Stomach (tissue), 19 donors: ENCODE measurements around the gene FRAT2. TPM values are rescaled to one million over a fixed set of nuclear protein-coding genes. Genes with fewer than 3 reads are reported as not detected.

Source experiments
- DNase-seq, 2 donors: peaks; one replicate each; pipeline versions ENCODE4 v3.0.0 to v3.0.0-alpha.2; 2013 to 2019
- H3K27ac ChIP-seq, 5 donors: fragments of 200-600 bp in 4 of 5; sonication (generic) in 4 of 5; one replicate each; pipeline ENCODE4 v1.5.1; 2013 to 2019; ENCODE audit warnings: mild to moderate bottlenecking in 1 of 5, moderate library complexity in 1 of 5
- H3K27me3 ChIP-seq, 3 donors: fragments of 200-600 bp; sonication (generic); one replicate each; pipeline ENCODE4 v1.5.1; 2017 to 2019; ENCODE audit warnings: mixed run types in 1 of 3
- H3K36me3 ChIP-seq, 4 donors: fragments of 200-600 bp; sonication (generic); 1 replicate in 3 of 4; 2 replicates in 1 of 4; pipeline ENCODE4 v1.5.1; 2016 to 2019
- H3K4me1 ChIP-seq, 4 donors: fragments of 200-600 bp; sonication (generic); one replicate each; pipeline ENCODE4 v1.5.1; 2016 to 2019
- H3K4me3 ChIP-seq, 4 donors: fragments of 200-600 bp; sonication (generic) in 3 of 4; one replicate each; pipeline ENCODE4 v1.5.1; 2016 to 2019; ENCODE audit warnings: mild to moderate bottlenecking in 1 of 4
- H3K9me3 ChIP-seq, 4 donors: fragments of 200-600 bp; sonication (generic); one replicate each; pipeline ENCODE4 v1.5.1; 2016 to 2019
- CTCF ChIP-seq, 7 experiments: fragments of 450-650 bp in 4 of 7; fragments of 200-600 bp in 3 of 7; sonication (generic) in 3 of 7; IDR thresholded peaks; one replicate each; pipeline ENCODE4 v1.5.1; 2016 to 2019; ENCODE audit warnings: antibody characterized with exemption in 7 of 7, control low read depth in 2 of 7, mild to moderate bottlenecking in 1 of 7
- EP300 ChIP-seq: sonication (generic); formaldehyde crosslinking; IDR thresholded peaks from one replicate; pipeline ENCODE4 v1.6.1; 2017; ENCODE audit warnings: antibody characterized with exemption
- POLR2A ChIP-seq, 4 donors: fragments of 450-650 bp; IDR thresholded peaks; one replicate each; pipeline ENCODE4 v1.6.1; 2016; ENCODE audit warnings: antibody characterized with exemption in 4 of 4, control low read depth in 2 of 4, mild to moderate bottlenecking in 1 of 4, moderate library complexity in 1 of 4
- POLR2AphosphoS5 ChIP-seq, 3 donors: sonication (generic); formaldehyde crosslinking; IDR thresholded peaks; one replicate each; pipeline ENCODE4 v1.6.1; 2016; ENCODE audit warnings: antibody characterized with exemption in 3 of 3
- WGBS, 5 donors: extraction: QIAGEN DNeasy Blood & Tissue Kit in 3 of 5; methylation state at CpG; one replicate each; pipeline versions ENCODE4 v1.1.5 to v1.1.7; 2013 to 2018; 5-methylcytosine and 5-hydroxymethylcytosine counted together
- intact Hi-C: fragments of 100-400 bp; cut with DNase I; formaldehyde crosslinking; loops from one replicate; pipeline ENCODE4 v1.15.1; 2023; ENCODE audit warnings: low total_unique reads
- long read RNA-seq, 10 donors: transcript quantifications; one replicate each; lab custom pipeline, GENCODE V29; 2026
- polyA plus RNA-seq, 3 donors: library from polyadenylated mRNA; stranded (reverse); fragments of 200-250 nt; gene quantifications; one replicate each; pipeline ENCODE4 v1.2.3, GENCODE V29; 2013
- total RNA-seq, 5 donors: library from RNA; depleted of rRNA; stranded (reverse); fragments of >200 nt; gene quantifications; one replicate each; pipeline versions ENCODE4 v1.1.0 to v1.2.3, GENCODE V29; 2014 to 2016
- donor health status: healthy with polysubstance abuse.
- donor health status: Bipolar disorder and iron deficiency.
- donor health status: healthy.

The FRAT2 gene
- total RNA-seq (100 to 1,000 TPM in 1 of 5 donors, 10 to 100 TPM in 3, 1 to 10 TPM in 1; 6.4 to 213 (median 21.3) TPM), polyA plus RNA-seq (10 to 100 TPM in 2 of 3 donors, 1 to 10 TPM in 1; 8.8 to 18.3 (median 10.4) TPM)
- long read RNA-seq, donor 1, transcript FRAT2-201 (1 exons, 2,213 nt) = major isoform, 24 of 24 reads
- long read RNA-seq, donor 1, partial matches to known transcripts = 0 of 24 reads
- long read RNA-seq, donor 1, other reads (novel, unspliced or antisense) = 0 of 24 reads
- long read RNA-seq, donor 2, transcript FRAT2-201 (1 exons, 2,213 nt) = major isoform, 31 of 31 reads
- long read RNA-seq, donor 2, partial matches to known transcripts = 0 of 31 reads
- long read RNA-seq, donor 2, other reads (novel, unspliced or antisense) = 0 of 31 reads
- long read RNA-seq, donor 3, transcript FRAT2-201 (1 exons, 2,213 nt) = major isoform, 11 of 11 reads
- long read RNA-seq, donor 3, partial matches to known transcripts = 0 of 11 reads
- long read RNA-seq, donor 3, other reads (novel, unspliced or antisense) = 0 of 11 reads
- long read RNA-seq, donor 4, partial matches to known transcripts = 0 of 2 reads
- long read RNA-seq, donor 4, other reads (novel, unspliced or antisense) = 0 of 2 reads
- long read RNA-seq, donor 5, transcript FRAT2-201 (1 exons, 2,213 nt) = major isoform, 14 of 14 reads
- long read RNA-seq, donor 5, partial matches to known transcripts = 0 of 14 reads
- long read RNA-seq, donor 5, other reads (novel, unspliced or antisense) = 0 of 14 reads
- long read RNA-seq, donor 6, transcript FRAT2-201 (1 exons, 2,213 nt) = major isoform, 73 of 73 reads
- long read RNA-seq, donor 6, partial matches to known transcripts = 0 of 73 reads
- long read RNA-seq, donor 6, other reads (novel, unspliced or antisense) = 0 of 73 reads
- long read RNA-seq, donor 7, transcript FRAT2-201 (1 exons, 2,213 nt) = major isoform, 20 of 20 reads
- long read RNA-seq, donor 7, partial matches to known transcripts = 0 of 20 reads
- long read RNA-seq, donor 7, other reads (novel, unspliced or antisense) = 0 of 20 reads
- long read RNA-seq, donor 8, transcript FRAT2-201 (1 exons, 2,213 nt) = major isoform, 16 of 16 reads
- long read RNA-seq, donor 8, partial matches to known transcripts = 0 of 16 reads
- long read RNA-seq, donor 8, other reads (novel, unspliced or antisense) = 0 of 16 reads
- long read RNA-seq, donor 9, transcript FRAT2-201 (1 exons, 2,213 nt) = major isoform, 16 of 16 reads
- long read RNA-seq, donor 9, partial matches to known transcripts = 0 of 16 reads
- long read RNA-seq, donor 9, other reads (novel, unspliced or antisense) = 0 of 16 reads
- long read RNA-seq, donor 10, transcript FRAT2-201 (1 exons, 2,213 nt) = major isoform, 10 of 10 reads
- long read RNA-seq, donor 10, partial matches to known transcripts = 0 of 10 reads
- long read RNA-seq, donor 10, other reads (novel, unspliced or antisense) = 0 of 10 reads

GRCh38 chr10:97334370-97335175, at the start of gene FRAT2:
TSS of gene FRAT2 (minus strand) at chr10:97334729. CDS start at chr10:97334572, 157 bp downstream.
- Histone ChIP-seq H3K9me3 (no peaks in the 10 kb centered on the region), H3K4me3 (peak within 1 kb of the TSS; percentile 79 to 89 (median 84)), H3K27me3 (no peaks in the 10 kb centered on the region), H3K4me1 (peaks cover 40 to 69% (median 65%) of the 10 kb centered on the region in 4 donors), H3K27ac (peak within 1 kb of the TSS; percentile 93 to 99 (median 97)), H3K36me3 (peaks cover 0 to 10% (median 6%) of the 10 kb centered on the region in 4 donors)
- peak in 1 of 4 donors; percentile 60 for TF ChIP-seq POLR2A (IDR thresholded peaks at IDR 0.05)
- peak; percentile 44 for TF ChIP-seq EP300
- no peak for TF ChIP-seq CTCF (IDR thresholded peaks at IDR 0.05)
- TF ChIP-seq POLR2AphosphoS5 (IDR thresholded peaks at IDR 0.05) = peak; percentile 50 to 94 (median 88)
- DNase-seq = peak; percentile 93 to 98
- WGBS, 5 donors = 0 to 1% (median 1%) methylated on average over 16 to 103 of the region's 103 CpGs
- intact Hi-C loops = no loop called here

GRCh38 chr10:97384156-97384555, 49.6 kb upstream of the FRAT2 start:
- Histone ChIP-seq H3K4me3 (no peak overlapping the region), H3K36me3 (peaks cover 22 to 99% (median 94%) of the 10 kb centered on the region in 4 donors), H3K9me3 (no peaks in the 10 kb centered on the region), H3K27ac (no peak overlapping the region), H3K4me1 (peaks cover 0 to 10% (median 0%) of the 10 kb centered on the region in 4 donors), H3K27me3 (no peaks in the 10 kb centered on the region)
- no peak for DNase-seq
- no peak for TF ChIP-seq EP300
- TF ChIP-seq POLR2AphosphoS5 (IDR thresholded peaks at IDR 0.05) = no peak
- no peak for TF ChIP-seq POLR2A (IDR thresholded peaks at IDR 0.05)
- TF ChIP-seq CTCF (IDR thresholded peaks at IDR 0.05) = no peak
- whole genome bisulfite sequencing, 5 donors = 87 to 100% (median 97%) methylated on average over 3 to 5 of the region's 5 CpGs
- intact Hi-C loops = no loop called here

- peaks cover 23 to 99% (median 94%) of the 10 kb centered on the region in 4 donors for H3K36me3 ChIP-seq
- intact Hi-C loops = no loop called here
- no peaks in the 10 kb centered on the region for H3K9me3 ChIP-seq
- no peak overlapping the region for H3K27ac ChIP-seq
- no peak for DNase-seq
- peaks cover 0 to 10% (median 0%) of the 10 kb centered on the region in 4 donors for H3K4me1 ChIP-seq
- H3K27me3 ChIP-seq = no peaks in the 10 kb centered on the region
- WGBS, 5 donors = 92 to 96% (median 95%) methylated on average over 7 of the region's 7 CpGs
- TF ChIP-seq EP300 = no peak
- no peak for TF ChIP-seq POLR2A (IDR thresholded peaks at IDR 0.05)
- no peak overlapping the region for H3K4me3 ChIP-seq
Measured at GRCh38 chr10:97383159-97383558, 48.6 kb upstream of the FRAT2 start.

- Histone ChIP-seq H3K27me3 (no peaks in the 10 kb centered on the region), H3K27ac (no peak overlapping the region), H3K9me3 (no peaks in the 10 kb centered on the region), H3K4me3 (no peak overlapping the region), H3K36me3 (peaks cover 25 to 99% (median 94%) of the 10 kb centered on the region in 4 donors), H3K4me1 (peaks cover 0 to 10% (median 0%) of the 10 kb centered on the region in 4 donors)
- intact Hi-C loops = no loop called here
- 81 to 97% (median 95%) methylated on average over 8 of the region's 8 CpGs for WGBS, 5 donors
- no peak for DNase-seq
- TF ChIP-seq POLR2AphosphoS5 (IDR thresholded peaks at IDR 0.05) (no peak), EP300 (no peak), POLR2A (IDR thresholded peaks at IDR 0.05) (no peak), CTCF (IDR thresholded peaks at IDR 0.05) (no peak)
Measured at GRCh38 chr10:97381626-97382025, 47.1 kb upstream of the FRAT2 start.
